ENCODE results near the gene GRIP1.

DNA sequence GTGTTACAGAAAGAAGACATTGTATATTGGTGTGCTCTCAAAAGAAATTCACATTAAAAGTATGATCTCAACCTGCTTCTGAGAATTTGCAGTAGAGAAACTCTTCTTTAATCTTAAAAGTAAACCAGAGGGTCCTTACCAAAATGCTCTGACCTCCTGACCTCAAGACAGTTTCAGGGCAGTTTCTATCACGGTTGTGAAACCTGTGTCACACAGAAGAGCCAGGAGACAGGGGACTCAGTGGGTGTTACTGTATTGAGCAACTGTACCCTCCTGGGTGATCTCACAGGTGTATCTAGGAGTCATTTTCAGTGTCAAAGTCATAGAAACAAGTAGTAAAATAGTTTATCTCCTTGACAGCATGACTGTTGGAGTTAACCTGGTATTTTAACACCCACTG lies 178.0 kb downstream of the GRIP1 start:
- no peak for TF ChIP-seq EZH2 (IDR thresholded peaks at IDR 0.05; ENCODE audit: borderline replicate concordance, low read depth, low read length, severe bottlenecking)
- TF ChIP-seq POLR2AphosphoS5 (IDR thresholded peaks at IDR 0.05; ENCODE audit: insufficient read depth, low read depth, low read length), result no peak
- TF ChIP-seq, protein P1, sequence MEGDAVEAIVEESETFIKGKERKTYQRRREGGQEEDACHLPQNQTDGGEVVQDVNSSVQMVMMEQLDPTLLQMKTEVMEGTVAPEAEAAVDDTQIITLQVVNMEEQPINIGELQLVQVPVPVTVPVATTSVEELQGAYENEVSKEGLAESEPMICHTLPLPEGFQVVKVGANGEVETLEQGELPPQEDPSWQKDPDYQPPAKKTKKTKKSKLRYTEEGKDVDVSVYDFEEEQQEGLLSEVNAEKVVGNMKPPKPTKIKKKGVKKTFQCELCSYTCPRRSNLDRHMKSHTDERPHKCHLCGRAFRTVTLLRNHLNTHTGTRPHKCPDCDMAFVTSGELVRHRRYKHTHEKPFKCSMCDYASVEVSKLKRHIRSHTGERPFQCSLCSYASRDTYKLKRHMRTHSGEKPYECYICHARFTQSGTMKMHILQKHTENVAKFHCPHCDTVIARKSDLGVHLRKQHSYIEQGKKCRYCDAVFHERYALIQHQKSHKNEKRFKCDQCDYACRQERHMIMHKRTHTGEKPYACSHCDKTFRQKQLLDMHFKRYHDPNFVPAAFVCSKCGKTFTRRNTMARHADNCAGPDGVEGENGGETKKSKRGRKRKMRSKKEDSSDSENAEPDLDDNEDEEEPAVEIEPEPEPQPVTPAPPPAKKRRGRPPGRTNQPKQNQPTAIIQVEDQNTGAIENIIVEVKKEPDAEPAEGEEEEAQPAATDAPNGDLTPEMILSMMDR (IDR thresholded peaks at IDR 0.05; ENCODE audit: extremely low read depth in 1 of 2, insufficient read depth in 1 of 2, low read depth in 1 of 2, low read length in 2 of 2), result no peak
- TF ChIP-seq FOS (IDR thresholded peaks at IDR 0.05; ENCODE audit: borderline replicate concordance, insufficient read depth, low read length), result no peak

All from endothelial cell of umbilical vein (primary cell).